ENCODE results near the gene KCNQ5.

KCNQ5 gene

DNA sequence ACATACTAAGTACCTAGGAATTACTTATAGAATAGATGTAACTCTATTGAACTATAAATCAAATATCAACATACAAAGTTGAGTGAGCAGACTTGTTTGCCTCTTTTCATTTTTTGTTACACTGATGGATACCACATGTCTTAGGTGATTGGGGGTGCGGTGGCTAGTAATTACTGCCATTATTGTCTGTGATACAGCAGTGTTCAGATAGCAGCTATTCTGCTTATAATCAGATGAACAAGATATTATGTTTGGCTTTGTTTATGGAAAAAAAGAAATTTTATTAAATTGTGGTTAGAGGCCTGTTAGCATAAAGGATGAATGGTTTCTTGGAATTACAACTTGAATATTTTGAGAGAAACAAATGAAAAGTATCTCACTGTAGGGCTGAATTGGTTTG is 55.9 kb downstream of the KCNQ5 start:
- no peak for DNase-seq (ENCODE audit: low read depth)

DNA sequence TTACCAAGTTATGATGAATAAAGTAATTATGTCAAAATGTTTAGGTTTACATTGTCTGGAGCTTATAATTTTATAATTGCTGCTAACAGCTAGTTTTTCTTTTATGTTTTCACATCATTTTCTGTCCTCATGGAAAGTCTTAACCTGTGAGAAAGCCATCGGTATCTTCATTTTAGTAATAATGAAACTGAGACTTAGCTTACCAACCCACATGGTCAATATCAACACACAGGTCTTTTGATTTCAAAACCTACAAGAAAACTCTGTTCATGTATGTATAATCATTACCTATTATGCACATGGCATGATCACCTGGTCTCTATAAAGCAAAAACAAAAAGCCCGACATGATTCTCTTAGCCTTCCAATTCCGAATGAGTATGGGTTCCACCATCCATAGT is 61.9 kb downstream of the KCNQ5 start:
- DNase-seq (ENCODE audit: low read depth): no peak

DNA sequence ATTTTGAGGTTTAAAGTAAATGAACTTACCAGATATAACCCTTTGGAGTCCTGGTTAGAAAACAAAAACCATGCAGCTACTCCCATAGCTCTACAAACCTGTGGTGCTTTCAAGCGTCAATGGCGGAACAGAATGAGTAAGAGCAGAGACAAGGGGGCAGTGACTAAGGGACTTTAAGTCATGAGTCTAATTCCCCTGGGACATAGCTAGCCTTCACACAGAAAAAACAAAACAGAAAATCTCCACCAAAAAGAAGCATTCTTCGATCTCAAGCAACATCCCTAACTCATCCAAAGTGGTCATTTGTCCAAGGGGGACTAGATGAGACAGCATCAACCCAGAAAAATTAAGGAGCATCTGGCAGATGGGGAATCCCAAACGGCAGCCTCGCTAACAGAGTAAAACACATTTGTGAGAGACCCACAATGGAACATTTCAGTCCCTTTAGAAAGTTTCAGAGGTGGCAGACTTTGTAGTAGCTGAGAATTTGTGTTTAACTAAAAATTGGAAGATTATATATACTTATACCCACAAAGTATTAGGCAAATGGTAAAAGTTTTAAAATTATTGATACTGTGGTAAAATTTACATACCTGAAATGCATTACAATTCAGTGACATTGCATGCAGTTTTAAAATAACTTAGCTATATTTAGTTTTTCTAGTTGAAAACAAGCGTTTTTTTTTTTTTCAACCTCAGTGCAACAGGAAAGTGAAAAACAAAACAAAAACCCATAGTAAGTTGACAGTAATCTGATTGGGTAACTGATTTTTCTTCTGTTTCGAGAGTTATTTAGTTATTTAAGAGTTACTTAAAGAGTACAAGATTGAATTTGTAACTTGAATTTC is 67.5 kb downstream of the KCNQ5 start:
- DNase-seq (ENCODE audit: low read depth): no peak

DNA sequence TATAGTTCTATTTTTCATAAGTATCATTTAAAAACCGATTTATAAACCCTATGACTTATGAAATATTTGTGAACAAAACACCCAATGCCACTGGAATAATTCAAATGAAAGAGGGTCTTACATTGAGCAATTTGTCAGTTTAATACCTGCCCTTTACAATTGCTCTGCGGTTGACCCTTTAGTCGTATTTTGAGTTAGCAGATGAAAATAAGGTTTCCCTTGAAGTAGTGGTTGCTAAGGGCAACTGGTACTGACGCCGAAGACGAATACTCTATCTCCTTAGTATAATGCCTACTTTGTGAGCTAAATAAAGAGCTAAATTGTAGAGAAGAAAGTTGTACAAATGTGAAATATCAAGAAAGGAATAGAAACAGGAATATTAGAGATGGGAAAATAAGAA is 69.4 kb downstream of the KCNQ5 start:
- DNase-seq (ENCODE audit: low read depth): no peak

DNA sequence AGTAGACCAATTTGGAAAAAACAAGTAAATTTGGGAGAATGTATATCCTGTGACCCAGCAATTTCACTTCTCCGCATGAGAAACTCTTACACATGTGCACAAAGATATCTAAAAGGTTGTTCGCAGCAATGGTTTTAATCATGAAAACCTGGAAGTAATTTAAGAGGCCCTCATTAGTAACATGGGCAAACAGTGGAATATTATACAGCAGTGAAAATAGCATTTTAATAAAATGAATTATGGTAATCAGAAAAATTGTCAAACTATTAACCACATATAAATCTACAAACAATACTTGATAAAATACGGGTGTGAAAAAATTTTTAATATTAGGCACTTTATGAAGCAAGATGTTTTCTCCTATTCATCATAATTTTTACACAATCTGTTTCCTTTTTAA is 74.2 kb downstream of the KCNQ5 start:
- DNase-seq (ENCODE audit: low read depth): no peak

DNA sequence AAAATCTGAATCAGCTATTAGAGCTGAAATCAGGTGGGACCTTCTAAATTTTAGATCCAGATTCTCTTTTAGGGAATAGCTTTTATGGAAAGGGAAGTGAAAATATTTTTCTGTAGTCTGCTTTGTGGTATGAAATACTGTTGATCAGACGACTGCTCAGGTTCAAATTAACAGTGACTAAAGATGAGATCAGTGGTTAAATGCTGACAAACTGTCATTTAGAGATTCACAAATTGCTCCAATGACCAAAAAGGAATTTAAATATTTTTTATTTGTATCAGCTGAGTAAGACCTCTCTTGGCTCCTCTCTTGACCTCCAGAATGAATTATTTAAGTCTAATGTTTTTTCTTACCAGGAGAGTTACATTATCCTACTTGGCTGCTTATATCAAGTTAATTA is 77.3 kb downstream of the KCNQ5 start:
- no peak for DNase-seq (ENCODE audit: low read depth)

DNA sequence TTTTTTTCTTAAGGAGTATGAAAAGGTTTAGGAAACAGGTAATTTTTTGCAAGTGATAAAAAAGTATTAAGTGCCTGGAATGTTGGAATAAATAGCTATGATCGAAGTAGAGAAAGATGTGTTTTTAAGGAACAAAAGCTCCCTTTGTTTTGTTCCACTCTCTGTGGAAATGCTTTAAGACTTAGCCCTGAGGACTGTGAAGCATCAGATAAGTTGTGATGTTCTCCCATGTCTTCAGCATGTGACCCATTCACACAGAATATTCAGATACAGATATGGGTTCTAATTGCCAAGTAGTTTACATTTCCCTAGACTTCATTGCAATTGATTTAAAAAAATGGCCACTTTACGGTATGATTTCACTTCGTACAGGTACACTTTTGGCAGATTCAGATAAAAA is 80.6 kb downstream of the KCNQ5 start:
- no peak for DNase-seq (ENCODE audit: low read depth)

DNA sequence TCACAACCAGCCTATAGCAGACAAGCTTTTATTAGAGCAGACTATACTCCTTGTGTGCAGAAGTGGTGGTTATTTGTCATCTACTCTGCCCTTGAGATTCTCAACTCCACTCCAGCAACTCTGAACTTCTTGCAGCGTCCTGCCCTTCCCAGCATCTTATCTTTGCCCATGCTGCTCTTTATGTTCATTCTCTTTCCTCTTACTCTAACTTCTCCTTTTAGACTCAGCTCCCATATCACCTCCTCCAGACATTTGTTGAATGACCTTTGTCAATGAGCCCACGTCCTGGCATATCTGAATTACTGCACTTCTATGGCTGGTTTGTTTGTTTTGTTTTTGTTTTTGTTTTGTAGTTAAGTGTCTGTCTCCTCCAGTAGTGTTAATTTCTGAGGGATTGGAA is 81.2 kb downstream of the KCNQ5 start:
- no peak for DNase-seq (ENCODE audit: low read depth)

DNA sequence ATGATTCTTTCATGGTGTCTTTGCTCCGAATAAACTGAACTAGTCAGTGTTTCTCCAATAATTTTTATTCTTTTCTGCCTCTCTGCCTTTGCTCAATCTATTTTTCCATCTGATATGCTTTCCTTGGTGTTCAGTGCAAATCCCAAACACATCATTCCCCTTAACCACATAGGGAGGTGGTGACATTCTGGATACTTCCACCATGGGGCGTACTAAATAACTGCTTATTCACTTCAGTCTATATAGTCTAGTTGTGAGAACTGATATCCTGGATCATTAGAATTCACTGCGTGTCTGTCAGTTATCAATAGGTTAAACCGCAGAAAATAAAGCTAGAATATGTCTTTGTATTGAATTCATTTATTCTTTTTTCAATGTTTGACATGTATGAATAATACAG is 83.1 kb downstream of the KCNQ5 start:
- no peak for DNase-seq (ENCODE audit: low read depth)

DNA sequence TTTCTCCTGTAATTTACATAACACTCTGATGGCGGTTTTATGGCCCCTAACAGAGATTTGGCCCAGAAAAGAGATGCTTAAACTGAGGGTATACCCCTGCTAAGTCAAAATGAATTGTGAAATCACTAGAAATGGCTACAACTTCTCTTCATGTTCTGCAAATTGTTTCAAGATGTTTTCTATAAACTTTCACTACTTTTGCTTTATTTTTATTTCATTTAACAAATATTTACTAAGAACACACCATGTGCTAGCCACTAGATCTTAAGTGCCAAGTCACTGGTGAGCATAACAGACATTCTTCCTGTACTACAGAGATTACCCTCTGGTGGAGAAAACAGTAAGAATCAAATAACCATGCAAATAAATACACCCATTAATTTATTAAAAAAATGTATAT is 87.6 kb downstream of the KCNQ5 start:
- DNase-seq (ENCODE audit: low read depth): no peak

DNA sequence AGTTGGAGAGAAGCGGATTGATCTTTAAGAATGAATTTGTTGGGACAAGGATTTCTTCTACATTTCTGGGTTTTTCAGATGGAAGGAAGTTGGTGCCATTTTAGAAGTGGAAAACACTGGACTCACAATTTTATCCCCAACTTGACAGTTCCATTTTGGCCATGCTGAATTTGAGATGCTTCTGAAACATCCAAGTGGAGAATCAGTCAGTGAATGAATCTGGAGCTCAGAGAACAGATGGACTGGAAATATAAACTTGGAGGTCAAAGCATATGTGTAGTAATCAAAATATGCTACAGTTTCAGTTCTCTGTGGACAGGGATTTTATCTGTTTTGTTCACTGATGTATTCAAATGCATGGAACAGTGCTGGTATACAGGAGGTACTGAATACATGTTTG is 89.9 kb downstream of the KCNQ5 start:
- no peak for DNase-seq (ENCODE audit: low read depth)

DNA sequence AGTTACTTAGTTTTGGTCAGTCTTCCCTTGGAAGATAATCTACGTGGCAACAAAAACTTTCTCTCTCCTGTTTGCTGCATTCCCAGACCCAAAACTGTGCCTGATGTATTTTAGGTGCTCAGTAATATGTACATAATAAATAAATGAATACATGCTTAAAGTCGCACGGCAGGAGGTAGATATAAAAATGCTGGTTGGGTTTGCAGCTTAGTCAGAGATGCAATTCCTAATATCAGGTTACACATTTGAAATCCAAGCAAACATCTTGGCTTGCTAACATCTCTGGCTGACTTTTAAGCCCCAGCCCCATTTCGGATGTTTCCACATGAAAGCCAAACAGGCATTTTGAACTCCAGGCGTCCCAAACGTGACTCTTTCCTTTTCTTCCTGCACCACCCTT is 91.0 kb downstream of the KCNQ5 start:
- no peak for DNase-seq (ENCODE audit: low read depth)

DNA sequence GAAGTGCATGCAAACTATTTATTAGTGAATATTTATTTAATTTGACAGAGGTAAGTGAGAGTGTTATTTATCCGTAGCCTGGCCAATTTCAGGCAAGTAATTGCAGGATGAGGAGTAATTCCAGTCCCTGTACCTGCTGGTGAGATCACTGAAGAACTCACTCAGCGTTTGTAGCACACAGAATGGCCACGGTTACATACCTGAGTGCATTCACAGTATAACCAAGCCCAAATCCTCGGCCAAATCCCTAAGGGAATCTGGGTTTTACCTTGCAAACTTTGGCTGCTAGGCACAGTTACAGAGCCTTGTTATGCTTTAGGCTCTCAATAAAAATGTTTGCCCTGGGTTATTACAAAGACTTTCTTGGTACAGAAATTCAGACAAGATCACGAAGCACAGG is 93.3 kb downstream of the KCNQ5 start:
- no peak for DNase-seq (ENCODE audit: low read depth)

DNA sequence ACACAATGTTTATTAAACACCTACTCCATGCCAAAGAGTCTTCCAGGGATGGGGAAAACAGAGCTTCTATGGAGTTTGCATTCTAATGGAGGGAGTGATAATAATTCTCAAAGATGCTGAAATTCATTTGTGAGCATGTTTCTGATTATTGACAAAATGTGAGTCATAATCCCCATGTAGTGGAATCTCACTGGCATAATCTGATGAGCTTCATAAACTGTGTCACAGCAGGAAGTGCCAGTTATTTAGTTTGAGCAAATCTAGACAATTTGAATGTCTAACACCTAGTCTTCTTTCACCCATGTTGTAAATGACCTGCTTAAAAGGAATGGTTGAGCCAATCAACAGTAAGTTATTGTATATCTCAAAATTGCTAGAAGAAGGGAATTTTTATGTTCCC is 95.1 kb downstream of the KCNQ5 start:
- no peak for DNase-seq (ENCODE audit: low read depth)

DNA sequence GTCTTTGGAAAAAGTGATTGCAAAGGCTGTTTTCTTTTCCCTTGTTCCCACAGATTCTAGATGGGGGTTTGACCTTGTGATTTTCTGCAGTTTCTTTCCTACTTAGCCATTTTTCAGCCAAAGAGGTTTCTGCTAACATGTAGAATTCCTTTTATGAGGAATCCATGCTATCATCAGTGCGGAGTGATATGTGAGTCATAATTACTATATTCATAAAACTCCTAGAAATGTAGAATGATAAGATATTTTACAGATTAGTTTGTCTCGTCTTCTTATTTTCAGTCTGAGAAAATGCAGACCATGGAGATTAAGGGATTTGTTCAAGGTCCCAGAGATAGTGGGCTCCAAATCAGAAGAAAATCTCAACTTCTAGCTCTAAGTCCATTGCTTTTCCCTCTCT is 98.6 kb downstream of the KCNQ5 start:
- DNase-seq (ENCODE audit: low read depth): no peak

DNA sequence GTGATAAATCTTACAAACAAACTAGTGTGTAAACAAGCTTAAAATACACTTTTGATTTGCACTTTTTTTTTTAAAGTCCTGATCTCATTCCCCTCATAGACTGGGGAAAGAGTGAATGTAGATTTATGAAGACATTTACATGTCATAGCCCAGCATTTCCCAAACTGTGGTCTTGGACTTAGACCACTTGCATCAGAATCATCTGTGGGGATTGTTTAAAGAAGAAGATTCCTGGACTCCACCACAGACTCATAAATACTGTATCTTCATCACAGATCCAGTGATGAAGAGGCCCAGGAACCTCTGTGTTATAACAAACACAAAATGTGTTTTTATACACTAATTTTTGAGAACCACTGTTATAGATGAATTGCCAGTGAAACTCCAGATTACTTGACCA is 99.5 kb downstream of the KCNQ5 start:
- DNase-seq (ENCODE audit: low read depth): no peak

DNA sequence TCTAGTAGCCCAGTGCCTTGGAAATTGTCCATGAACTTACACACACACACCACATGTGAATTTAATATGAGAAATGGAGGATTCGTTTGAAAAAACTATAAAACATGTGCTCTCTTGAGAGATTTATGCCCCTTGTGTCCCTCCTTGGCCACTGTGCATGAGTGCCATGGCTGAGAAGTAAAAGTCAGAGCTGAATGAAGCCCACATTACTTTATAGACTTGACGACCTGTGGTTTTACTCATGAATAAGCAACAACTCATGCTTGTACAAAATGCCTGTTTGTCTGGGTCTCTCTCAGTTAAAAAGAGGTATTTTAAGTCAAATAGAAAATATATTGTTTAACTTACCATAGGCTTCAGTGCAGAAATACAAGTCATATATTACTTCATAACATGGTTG is 102.7 kb downstream of the KCNQ5 start:
- DNase-seq (ENCODE audit: low read depth): no peak

DNA sequence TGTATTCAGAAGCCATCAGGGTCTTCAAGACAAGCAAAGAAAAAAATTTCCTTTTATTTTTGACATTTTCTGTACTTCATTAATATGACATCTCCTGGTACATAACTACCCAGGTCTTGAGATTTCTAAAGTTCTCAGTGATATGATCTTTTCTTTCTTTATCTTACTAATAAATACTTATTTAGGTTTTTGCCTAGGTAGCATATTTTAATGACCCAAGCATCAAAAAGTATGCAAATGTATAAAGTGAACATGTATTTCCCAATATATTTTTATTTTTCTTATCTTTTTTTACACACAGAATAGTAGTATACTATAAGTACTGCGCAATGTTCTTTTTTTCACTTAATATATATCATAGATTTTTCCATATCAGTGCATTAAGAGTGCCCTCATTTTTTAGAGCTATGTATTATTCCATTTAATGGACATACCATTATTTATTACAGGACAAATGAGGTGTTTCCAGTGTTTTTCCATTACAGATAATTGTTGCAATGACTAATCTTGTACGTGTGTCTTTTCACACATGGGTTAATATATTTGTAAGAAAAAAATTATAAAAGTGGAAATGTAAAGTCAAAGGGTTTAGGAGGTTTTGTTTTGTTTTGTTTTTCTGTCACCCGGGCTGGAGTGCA is 107.0 kb downstream of the KCNQ5 start:
- DNase-seq (ENCODE audit: low read depth): no peak

DNA sequence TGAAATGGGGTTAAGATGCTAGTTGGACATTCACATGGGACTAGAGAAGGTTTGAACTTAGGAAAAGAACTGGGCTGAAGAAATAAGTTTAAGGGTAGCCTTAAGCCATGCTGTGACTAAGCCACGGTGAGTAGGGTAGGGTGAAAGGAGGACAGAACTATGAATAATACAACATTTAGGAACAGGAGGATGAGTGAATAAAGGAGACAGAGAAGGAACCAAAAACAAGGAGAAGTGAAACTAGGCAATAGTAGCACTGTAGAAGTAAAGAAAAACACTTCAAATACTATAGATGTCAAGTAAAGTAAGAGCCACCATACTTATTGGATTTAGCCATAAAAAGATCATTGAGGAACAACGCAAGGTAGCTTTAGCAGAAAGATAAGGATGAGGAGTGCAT is 111.2 kb downstream of the KCNQ5 start:
- DNase-seq (ENCODE audit: low read depth): no peak

DNA sequence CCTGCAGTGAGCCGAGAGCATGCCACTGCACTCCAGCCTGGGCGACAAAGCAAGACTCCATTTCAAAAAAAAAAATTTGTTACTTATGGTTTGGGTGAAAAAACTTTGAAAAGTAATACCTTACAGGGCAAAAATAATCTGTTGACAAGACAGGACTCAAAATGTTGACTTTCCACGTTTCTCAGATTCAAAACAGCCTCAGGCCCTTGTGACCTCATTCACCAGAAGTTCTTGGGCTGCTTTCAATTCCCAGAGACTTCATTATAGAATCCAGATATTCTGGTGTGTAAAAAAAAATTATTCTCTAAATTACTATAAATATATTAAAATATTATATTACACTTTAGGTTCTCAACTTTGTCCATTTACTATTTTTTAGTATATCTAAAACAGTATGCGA is 116.2 kb downstream of the KCNQ5 start:
- no peak for DNase-seq (ENCODE audit: low read depth)

DNA sequence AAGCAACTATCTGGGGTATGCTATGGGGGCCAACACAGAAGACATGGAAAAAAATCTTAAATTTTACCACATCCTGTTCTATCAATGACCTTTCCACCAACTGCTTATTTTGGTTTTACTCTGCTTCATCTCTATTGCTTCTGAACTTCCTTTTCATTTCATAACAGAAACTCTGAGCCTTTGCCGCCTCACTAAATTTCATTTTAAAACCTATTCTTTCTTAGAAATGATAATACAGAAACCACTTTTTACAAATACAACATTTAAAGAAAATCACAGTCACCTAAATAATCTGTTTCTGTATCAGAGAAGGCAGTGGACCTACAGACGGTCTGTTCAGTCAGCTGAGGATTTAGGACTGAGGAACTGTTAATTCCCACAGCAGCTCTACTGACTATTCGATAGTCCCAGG is 117.5 kb downstream of the KCNQ5 start:
- no peak for DNase-seq (ENCODE audit: low read depth)

DNA sequence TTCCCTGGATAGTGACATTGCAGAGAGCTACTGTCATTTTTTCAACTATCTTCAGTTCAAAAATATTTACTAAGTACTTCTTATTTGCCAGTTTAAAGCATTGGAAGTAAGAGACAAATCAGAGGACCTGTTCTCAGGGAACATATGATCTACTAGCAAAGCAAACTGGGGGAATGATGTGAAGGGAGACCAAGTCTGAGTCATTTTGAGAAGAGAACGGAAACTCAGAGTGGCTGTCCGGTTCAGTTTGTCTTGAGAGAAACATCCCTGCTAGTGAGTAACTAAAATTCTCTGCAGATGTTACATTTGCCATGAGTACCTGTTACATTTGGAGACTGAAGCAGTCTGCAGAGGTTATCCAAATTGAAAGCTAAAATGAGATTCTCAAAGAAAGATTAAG is 118.3 kb downstream of the KCNQ5 start:
- DNase-seq (ENCODE audit: low read depth): no peak

DNA sequence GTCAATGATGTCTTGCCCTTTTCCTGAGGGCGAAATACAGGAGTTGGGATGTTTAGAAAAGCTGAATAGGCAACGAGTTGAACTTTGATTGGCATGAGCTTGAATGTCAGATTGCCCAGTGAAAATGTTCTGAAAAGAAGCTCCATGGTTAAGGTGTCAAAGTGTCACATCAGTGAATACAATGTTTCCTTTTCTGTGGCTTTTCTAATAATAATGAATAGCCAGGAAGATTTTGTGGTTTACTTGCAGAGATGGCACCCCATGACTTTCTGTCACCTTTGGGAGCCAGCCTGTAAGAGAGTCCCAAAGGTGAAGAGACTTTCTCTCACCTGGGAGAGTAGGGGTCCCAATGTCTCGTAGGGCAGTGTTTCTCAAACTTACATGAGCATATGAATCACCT is 119.2 kb downstream of the KCNQ5 start:
- no peak for DNase-seq (ENCODE audit: low read depth)
